HepG2 (cell line): Measurements from ENCODE around the gene C10orf143. TPM values are rescaled to one million over a fixed set of nuclear protein-coding genes. Genes with fewer than 3 reads are reported as not detected.

Experiments
- ATAC-seq: fragments of 200-7000 bp; cut with Tn5 transposase; 3 replicates; pipeline ENCODE4 v1.9.1; 2020; ENCODE audit warnings: mild to moderate bottlenecking, moderate library complexity
- BruUV-seq: library from RNA; stranded (reverse); fragments of 400-500 nt; replicated peaks from 2 replicates; lab custom pipeline; 2021; lab: Mats Ljungman, UMichigan
- CTCF ChIA-PET: fragments of 300-600 bp; formaldehyde crosslinking; extraction: SDS; loops from one replicate; lab custom pipeline; 2021; ENCODE audit warnings: low total read pairs, inconsistent platforms, low intra/inter-chr PET ratio; lab: Yijun Ruan, JAX
- POLR2A ChIA-PET: fragments of 350-600 bp; sonication (Branson Sonifier 250); formaldehyde crosslinking; loops from one replicate; lab custom pipeline; 2020; ENCODE audit warnings: antibody characterized with exemption, inconsistent platforms; lab: Yijun Ruan, JAX
- DNase-seq: peaks from one replicate; pipeline ENCODE4 v3.0.0-alpha.2; 2015; ENCODE audit warnings: low spot score
- FAIRE-seq: peaks from 3 replicates; lab custom pipeline; 2011; peaks lifted over from hg19 to GRCh38; lab: Jason Lieb, UNC
- H2AFZ ChIP-seq: one replicate; pipeline ENCODE4 v1.6.1; 2011; ENCODE audit warnings: low read length, inconsistent platforms
- H3K27ac ChIP-seq: fragments of 300-600 bp; 3 replicates; pipeline ENCODE4 v1.8.0; 2011; ENCODE audit warnings: mixed run types, mild to moderate bottlenecking, mixed read lengths, low read length, inconsistent platforms; ENCODE audit not compliant: insufficient read depth; ENCODE audit errors: extremely low read length
- H3K27me3 ChIP-seq, 2 experiments: fragments of 200-600 bp in 1 of 2; 2 replicates in 1 of 2; 3 replicates in 1 of 2; pipeline versions ENCODE4 v1.6.0 to v1.8.0; 2011; ENCODE audit warnings: low read length in 2 of 2, mild to moderate bottlenecking in 2 of 2, moderate library complexity in 2 of 2, inconsistent platforms in 1 of 2; ENCODE audit not compliant: insufficient read depth in 2 of 2, control insufficient read depth in 1 of 2
- H3K36me3 ChIP-seq, 2 experiments: fragments of 200-600 bp in 1 of 2; replicated peaks in 1 of 2; 2 replicates in 1 of 2; 3 replicates in 1 of 2; pipeline versions ENCODE4 v1.5.1 to v1.8.0; 2011; ENCODE audit warnings: low read length in 2 of 2, inconsistent platforms in 1 of 2; ENCODE audit not compliant: insufficient read depth in 2 of 2, control insufficient read depth in 1 of 2
- H3K4me1 ChIP-seq: 2 replicates; pipeline ENCODE4 v1.5.1; 2012; ENCODE audit warnings: low read length, inconsistent platforms; ENCODE audit not compliant: insufficient read depth
- H3K4me2 ChIP-seq: 2 replicates; pipeline ENCODE4 v1.6.0; 2011; ENCODE audit warnings: low read depth, low read length, inconsistent platforms
- H3K4me3 ChIP-seq, 3 experiments: fragments of 200-600 bp in 1 of 3; sonication (generic), shearing (Covaris generic) in 1 of 3; replicated peaks in 1 of 3; 2 replicates each; pipeline ENCODE4 v1.5.1; 2011 to 2016; ENCODE audit warnings: low read length in 3 of 3, inconsistent platforms in 2 of 3, low read depth in 2 of 3, mild to moderate bottlenecking in 2 of 3, control low read depth in 1 of 3, mixed read lengths in 1 of 3; ENCODE audit not compliant: insufficient read depth in 1 of 3
- H3K79me2 ChIP-seq: one replicate; pipeline ENCODE4 v1.6.1; 2011; ENCODE audit warnings: low read length, inconsistent platforms; ENCODE audit not compliant: insufficient read depth
- H3K9ac ChIP-seq: 2 replicates; pipeline ENCODE4 v1.6.0; 2011; ENCODE audit warnings: mild to moderate bottlenecking, low read depth, low read length, inconsistent platforms; ENCODE audit not compliant: insufficient read depth
- H3K9me3 ChIP-seq: 2 replicates; pipeline ENCODE4 v1.5.1; 2012; ENCODE audit warnings: mild to moderate bottlenecking, low read length
- H4K20me1 ChIP-seq: 2 replicates; pipeline ENCODE4 v1.6.0; 2011; ENCODE audit warnings: inconsistent platforms, mild to moderate bottlenecking, low read length, moderate library complexity; ENCODE audit not compliant: insufficient read depth
- BORCS8-MEF2B ChIP-seq: sonication (generic); formaldehyde crosslinking; IDR thresholded peaks from 2 replicates; pipeline ENCODE4 v1.8.0; 2022; ENCODE audit warnings: mild to moderate bottlenecking, missing genetic modification reagents
- CAMTA2 ChIP-seq: sonication (generic); formaldehyde crosslinking; IDR thresholded peaks from 2 replicates; pipeline ENCODE4 v1.4.0; 2020; ENCODE audit warnings: mild to moderate bottlenecking, missing genetic modification reagents, borderline replicate concordance
- HCFC1 ChIP-seq: fragments of 150-350 bp; IDR thresholded peaks from 2 replicates; pipeline ENCODE4 v1.6.1; 2014; ENCODE audit warnings: low read depth, low read length
- NCOA1 ChIP-seq: sonication (generic); formaldehyde crosslinking; IDR thresholded peaks from 2 replicates; pipeline ENCODE4 v1.9.0; 2021; ENCODE audit warnings: missing genetic modification reagents
- NFKBIZ ChIP-seq: IDR thresholded peaks from 2 replicates; pipeline ENCODE4 v1.6.1; 2018; ENCODE audit warnings: missing genetic modification reagents, missing compliant biosample characterization
- PLRG1 ChIP-seq: fragments of 450-650 bp; conservative IDR thresholded peaks from 2 replicates; pipeline ENCODE4 v1.6.1; 2016
- ZEB1 ChIP-seq: IDR thresholded peaks from 2 replicates; pipeline ENCODE4 v1.6.1; 2012; ENCODE audit warnings: mild to moderate bottlenecking, low read depth, inconsistent platforms; ENCODE audit not compliant: insufficient replicate concordance
- ZNF446 ChIP-seq: sonication (generic); formaldehyde crosslinking; IDR thresholded peaks from 2 replicates; pipeline ENCODE4 v1.5.0; 2020; ENCODE audit warnings: mild to moderate bottlenecking, missing genetic modification reagents
- ZNF646 ChIP-seq: sonication (generic); formaldehyde crosslinking; IDR thresholded peaks from 2 replicates; pipeline ENCODE4 v1.9.0; 2021; ENCODE audit warnings: mild to moderate bottlenecking, missing genetic modification reagents
- WGBS: methylation state at CpG from one replicate; pipeline ENCODE4 v1.1.6; 2017; ENCODE audit warnings: low lambda C conversion rate; 5-methylcytosine and 5-hydroxymethylcytosine counted together
- in situ Hi-C: cut with HindIII; loops from 2 replicates; pipeline ENCODE4 v1.10.0; 2017; ENCODE audit warnings: low pct_unique_long_range_greater_than_20kb; ENCODE audit not compliant: extremely low pct_ligation_motif_present
- intact Hi-C: fragments of 100-400 bp; cut with micrococcal nuclease; formaldehyde crosslinking; loops from one replicate; pipeline ENCODE4 v1.10.0; 2022; ENCODE audit not compliant: unreplicated experiment
- polyA plus RNA-seq, 8 experiments: library from polyadenylated mRNA; depleted of rRNA in 3 of 8; stranded (reverse) in 7 of 8; unstranded in 1 of 8; fragments of >200 nt; fragmentation: Illumina TruSeq in 4 of 8; extraction: Trizol in 4 of 8; gene quantifications; 2 replicates each; pipeline versions ENCODE4 v1.2.1 to v1.2.3, GENCODE V29; 2011 to 2016; ENCODE audit warnings: low read depth in 4 of 8, missing spikeins in 1 of 8, mixed read lengths in 1 of 8; ENCODE audit not compliant: insufficient read depth in 1 of 8
- total RNA-seq, 5 experiments: library from RNA; depleted of rRNA; stranded (reverse); fragments of >200 nt; fragmentation: Illumina TruSeq; extraction: Trizol; gene quantifications; 2 replicates each; pipeline ENCODE4 v1.2.3, GENCODE V29; 2016; ENCODE audit warnings: low read depth in 1 of 5
- TF ChIP-seq, protein P1 (sequence below), 2 experiments: sonication (generic) in 1 of 2; formaldehyde crosslinking in 1 of 2; IDR thresholded peaks; 2 replicates each; pipeline versions ENCODE4 v1.4.0 to v1.6.1; 2016 to 2020; ENCODE audit warnings: borderline replicate concordance in 1 of 2, low read depth in 1 of 2, mild to moderate bottlenecking in 1 of 2, missing genetic modification reagents in 1 of 2

Gene C10orf143
- total and polyA plus RNA-seq, 2 of the 13 experiments (the other 11 are each of a cell fraction or from before 2014, with no cell fraction given), result 0.21 to 0.91 TPM

DNA sequence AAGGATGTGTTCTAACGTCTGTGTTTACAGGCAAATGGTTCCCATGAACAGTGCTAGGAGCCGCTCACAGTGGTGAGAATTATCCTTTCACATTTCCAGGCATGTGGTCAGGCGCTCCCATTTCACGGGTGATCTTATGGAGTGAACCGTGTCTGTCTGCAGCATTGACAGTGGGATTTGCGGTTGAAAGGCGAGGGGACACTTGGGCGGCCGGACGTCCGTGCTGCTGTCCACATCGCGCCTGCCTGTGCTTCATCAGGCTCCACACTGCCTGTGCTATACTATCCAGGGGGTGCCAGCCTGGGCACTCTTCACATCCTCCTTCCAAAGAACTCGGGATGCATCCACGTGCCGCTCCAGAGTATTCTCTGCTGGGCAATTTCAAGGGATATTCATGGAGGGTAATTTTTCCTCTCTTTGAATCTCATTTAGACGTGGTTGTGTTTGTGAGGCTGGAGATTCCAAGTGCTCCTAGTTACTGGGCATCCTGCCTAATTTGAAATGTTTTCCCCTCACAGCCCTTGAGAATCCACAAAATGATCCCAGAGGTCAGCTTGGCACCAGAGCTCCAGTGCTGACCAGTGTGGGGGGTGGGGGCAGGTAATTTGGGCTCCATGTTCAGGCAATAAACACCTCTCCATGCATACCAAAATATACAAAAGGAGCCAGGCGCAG is 84.7 kb downstream of the C10orf143 start (continued):
- TF ChIP-seq, protein P1, sequence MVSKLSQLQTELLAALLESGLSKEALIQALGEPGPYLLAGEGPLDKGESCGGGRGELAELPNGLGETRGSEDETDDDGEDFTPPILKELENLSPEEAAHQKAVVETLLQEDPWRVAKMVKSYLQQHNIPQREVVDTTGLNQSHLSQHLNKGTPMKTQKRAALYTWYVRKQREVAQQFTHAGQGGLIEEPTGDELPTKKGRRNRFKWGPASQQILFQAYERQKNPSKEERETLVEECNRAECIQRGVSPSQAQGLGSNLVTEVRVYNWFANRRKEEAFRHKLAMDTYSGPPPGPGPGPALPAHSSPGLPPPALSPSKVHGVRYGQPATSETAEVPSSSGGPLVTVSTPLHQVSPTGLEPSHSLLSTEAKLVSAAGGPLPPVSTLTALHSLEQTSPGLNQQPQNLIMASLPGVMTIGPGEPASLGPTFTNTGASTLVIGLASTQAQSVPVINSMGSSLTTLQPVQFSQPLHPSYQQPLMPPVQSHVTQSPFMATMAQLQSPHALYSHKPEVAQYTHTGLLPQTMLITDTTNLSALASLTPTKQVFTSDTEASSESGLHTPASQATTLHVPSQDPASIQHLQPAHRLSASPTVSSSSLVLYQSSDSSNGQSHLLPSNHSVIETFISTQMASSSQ (IDR thresholded peaks at IDR 0.05; ENCODE audit: low read depth), result no peak
- TF ChIP-seq, protein P1 (CRISPR knock-in tag; IDR thresholded peaks at IDR 0.05; ENCODE audit: borderline replicate concordance), result no peak
- TF ChIP-seq ZEB1 (no peak), HCFC1 (no peak), PLRG1 (no peak), NCOA1 (no peak)

GRCh38 chr10:130025326-130025725 is 85.3 kb downstream of the C10orf143 start:
- DNase-seq, result no peak
- no peak for FAIRE-seq
- Histone ChIP-seq H3K9me3 (no peaks in the 10 kb centered on the region), H3K4me1 (no peaks in the 10 kb centered on the region), H2AFZ (no peak overlapping the region), H3K4me2 (no peak overlapping the region), H3K27ac (no peak overlapping the region), H3K4me3 (no peak overlapping the region), H3K9ac (no peak overlapping the region), H3K79me2 (no peaks in the 10 kb centered on the region), H4K20me1 (no peaks in the 10 kb centered on the region), H3K36me3 (no peaks in the 10 kb centered on the region), H3K27me3 (peaks cover 21 to 56% of the 10 kb centered on the region in 2 experiments)
- in situ Hi-C loops, result no loop called here
- WGBS, result 0% methylated on average over 1 of the region's 1 CpG
- ATAC-seq, result no peak
- intact Hi-C loops, result no loop called here
- BruUV-seq, result no TSS peak
- POLR2A ChIA-PET, result no interaction called here
- CTCF ChIA-PET, result no interaction called here
- TF ChIP-seq NFKBIZ (CRISPR knock-in tag) (no peak), CAMTA2 (CRISPR knock-in tag) (no peak), ZNF646 (CRISPR knock-in tag) (no peak), BORCS8-MEF2B (CRISPR knock-in tag) (no peak), ZNF446 (no peak)
